RKO (cell line): ENCODE data around the gene DPP3.
A peak's percentile ranks its signal among the peaks of the same experiment; 100 is the strongest.
"Not testable (repeated sequence)": the region's sequence is repeated elsewhere in the genome, so short reads cannot be mapped to it uniquely, and the experiment has no call there.

Experiments
- DNase-seq: peaks from one replicate; pipeline ENCODE4 v3.0.0-alpha.2; 2016; ENCODE audit warnings: low spot score

The DPP3 gene, protein sequence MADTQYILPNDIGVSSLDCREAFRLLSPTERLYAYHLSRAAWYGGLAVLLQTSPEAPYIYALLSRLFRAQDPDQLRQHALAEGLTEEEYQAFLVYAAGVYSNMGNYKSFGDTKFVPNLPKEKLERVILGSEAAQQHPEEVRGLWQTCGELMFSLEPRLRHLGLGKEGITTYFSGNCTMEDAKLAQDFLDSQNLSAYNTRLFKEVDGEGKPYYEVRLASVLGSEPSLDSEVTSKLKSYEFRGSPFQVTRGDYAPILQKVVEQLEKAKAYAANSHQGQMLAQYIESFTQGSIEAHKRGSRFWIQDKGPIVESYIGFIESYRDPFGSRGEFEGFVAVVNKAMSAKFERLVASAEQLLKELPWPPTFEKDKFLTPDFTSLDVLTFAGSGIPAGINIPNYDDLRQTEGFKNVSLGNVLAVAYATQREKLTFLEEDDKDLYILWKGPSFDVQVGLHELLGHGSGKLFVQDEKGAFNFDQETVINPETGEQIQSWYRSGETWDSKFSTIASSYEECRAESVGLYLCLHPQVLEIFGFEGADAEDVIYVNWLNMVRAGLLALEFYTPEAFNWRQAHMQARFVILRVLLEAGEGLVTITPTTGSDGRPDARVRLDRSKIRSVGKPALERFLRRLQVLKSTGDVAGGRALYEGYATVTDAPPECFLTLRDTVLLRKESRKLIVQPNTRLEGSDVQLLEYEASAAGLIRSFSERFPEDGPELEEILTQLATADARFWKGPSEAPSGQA

DNA sequence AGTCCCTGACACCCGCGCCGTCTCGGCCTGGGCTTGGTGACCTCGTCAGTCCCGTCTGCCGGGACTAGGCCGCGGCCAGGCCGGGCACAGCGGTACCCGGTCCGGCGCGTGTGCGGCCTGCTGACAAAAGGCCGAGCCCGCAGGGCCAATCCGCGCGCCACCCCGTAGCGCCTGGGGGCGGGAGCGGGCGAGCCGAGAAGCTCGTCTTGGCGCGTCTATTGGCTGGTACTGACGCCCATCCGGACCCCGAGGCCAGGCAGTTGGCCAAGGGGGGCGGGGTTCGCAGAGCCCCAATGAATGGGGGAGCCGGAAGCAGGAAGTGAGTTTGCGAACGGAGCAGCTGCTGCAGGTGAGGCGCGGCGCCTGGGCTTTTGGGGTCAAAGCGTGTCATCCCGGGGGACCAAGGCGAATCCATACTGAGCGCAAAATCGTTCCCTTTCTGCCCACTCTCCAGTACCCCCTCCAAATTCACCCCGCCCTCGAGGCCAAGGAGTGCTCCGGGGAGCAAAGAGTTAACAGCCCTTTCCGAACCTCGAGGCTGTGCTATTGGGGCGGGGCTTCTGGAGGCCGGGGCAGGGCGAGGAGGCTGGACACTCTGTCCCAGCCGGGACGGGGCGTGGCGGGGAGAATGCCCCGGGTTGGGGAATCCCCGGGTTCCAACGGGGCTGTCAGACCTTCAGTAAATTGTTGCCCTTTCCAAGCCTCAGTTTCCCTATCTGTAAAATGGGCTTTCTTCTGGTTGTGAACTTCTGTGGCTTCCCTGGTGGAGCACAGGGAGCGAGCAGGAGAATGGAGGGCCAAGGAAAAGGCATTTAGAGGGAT, at the start of gene DPP3:
Gene DPP3 (plus strand): TSS at position 318 of the 822 bp plus-strand sequence. CDS start 1,767 bp downstream, outside the sequence.
- DNase-seq = peak; percentile 97

DNA sequence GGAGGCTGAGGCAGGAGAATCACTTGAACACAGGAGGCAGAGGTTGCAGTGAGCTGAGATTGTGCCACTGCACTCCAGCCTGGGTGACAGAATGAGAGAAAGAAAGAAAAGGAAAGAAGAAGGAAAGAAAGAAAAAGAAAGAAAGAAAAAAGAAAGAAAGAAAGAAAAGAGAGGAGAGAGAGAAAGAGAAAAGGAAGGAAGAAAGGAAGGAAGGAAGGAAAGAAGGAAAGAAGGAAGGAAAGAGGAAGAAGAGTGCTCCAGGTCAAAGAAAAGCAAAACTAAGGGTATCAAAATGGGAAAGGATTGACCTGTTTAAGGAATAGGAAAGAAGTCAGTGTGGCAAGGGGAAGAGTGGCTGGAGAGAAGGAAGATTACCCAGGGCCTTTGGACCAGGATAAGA, 48.9 kb upstream of the DPP3 start:
- DNase-seq = not testable (repeated sequence)

DNA sequence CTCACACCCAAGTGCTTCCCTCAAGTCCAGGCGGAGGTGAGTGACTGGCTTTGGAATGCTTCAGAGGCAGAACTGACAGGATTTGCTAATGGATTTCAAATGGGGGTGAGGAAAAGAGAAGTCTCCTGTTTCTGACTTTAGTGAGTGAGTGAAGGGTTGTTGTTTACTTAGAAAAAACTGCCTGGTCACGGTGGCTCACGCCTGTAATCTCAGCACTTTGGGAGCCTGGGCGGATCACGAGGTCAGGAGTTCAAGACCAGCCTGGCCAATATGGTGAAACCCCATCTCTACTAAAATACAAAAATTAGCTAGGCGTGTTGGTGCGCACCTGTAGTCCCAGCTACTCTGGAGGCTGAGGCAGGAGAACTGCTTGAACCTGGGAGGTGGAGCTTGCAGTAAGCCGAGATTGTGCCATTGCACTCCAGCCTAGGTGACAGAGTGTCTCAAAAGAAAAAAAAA, 48.3 kb upstream of the DPP3 start:
- DNase-seq = not testable (repeated sequence)

DNA sequence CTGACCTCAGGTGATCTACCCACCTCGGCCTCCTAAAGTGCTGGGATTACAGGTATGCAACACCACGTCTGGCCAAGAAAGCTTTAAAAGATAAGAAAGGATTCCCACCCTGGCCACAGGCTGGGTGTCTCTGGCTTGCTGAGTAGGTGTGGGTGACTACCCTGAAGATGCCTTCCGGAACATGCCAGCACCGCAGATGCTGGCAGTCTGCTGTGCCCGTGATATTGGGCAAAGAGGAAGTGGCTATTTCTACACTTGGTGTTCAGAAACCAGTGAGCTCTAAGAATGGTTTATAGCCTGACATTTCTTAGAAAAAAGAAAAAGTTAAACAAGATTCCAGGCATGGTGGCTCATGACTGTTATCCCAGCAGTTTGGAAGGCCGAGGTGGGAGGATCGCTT, 47.6 kb upstream of the DPP3 start:
- DNase-seq = no peak

DNA sequence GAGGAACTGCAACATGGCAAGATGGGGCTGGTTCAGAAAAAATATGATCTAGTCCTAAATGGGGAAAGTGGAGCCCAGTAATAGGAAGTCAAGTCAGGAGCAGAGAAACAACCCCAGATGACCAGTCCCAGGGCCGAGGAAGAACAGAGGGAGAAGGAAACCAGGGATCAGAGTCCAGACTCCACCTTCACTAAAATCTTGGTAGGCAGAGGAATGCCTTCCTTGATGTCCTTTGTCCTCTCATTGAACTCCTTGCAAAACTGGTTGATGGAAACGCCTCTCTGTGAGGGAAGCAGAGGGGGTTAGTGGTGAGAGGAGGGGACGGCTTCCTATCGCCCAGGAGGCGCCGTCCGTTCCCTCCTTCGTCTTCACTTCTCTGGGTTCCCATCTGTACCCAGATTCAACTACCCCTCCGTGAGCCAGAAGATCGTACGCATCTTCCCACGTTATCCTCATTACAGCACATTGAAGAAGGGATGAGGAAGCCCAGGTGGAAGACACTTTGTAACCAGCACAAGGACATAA, 42.2 kb upstream of the DPP3 start:
- DNase-seq = no peak

DNA sequence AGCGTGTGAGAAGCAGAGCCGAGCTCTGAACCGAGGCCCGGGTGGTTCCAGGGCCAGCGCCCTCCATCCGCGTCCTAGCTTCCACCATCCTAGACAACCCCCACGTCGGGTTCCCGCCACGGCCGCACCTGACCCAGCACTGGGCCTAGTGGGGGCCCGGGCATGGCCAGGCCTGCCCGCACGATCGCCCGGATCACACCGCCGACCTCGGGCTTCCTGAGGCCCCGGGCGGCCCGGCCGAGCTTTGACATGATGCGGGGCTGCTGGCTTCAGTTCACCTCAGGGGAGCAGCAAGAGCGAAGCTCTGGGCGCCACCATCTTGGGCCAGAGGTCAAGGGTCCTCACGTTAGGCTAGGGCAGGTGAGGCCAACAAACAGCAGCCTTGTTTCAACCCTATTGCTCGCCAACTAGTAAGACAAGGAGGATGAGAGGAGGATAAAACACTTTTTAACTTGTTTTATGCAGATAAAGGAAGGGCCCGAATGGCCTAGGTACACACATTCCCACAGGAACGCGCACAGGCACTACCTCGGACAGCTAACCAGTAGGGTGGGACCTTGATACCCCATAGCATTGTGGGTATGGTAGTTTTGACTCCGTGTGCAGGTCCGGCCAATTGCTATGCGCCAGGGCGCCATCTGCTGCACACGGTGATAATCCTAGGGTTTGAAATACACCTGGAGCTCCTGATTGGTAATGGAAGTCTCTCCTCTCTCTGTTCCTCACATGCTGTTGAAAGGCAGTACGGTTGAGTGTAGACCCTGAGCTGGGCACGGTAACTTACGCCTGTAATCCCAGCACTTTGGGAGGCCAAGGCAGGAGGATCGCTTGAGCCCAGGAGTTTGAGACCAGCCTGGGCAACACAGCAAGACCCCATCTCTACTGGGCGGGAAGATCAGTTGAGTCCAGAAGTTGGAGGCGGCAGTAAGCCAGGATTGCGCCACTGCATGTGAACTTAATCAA, 41.4 kb upstream of the DPP3 start, which contains the start of gene MRPL11:
Gene MRPL11 (minus strand): TSS at position 345 of the 963 bp plus-strand sequence. CDS start 94 bp downstream, at position 251.
- DNase-seq = peak; percentile 96

DNA sequence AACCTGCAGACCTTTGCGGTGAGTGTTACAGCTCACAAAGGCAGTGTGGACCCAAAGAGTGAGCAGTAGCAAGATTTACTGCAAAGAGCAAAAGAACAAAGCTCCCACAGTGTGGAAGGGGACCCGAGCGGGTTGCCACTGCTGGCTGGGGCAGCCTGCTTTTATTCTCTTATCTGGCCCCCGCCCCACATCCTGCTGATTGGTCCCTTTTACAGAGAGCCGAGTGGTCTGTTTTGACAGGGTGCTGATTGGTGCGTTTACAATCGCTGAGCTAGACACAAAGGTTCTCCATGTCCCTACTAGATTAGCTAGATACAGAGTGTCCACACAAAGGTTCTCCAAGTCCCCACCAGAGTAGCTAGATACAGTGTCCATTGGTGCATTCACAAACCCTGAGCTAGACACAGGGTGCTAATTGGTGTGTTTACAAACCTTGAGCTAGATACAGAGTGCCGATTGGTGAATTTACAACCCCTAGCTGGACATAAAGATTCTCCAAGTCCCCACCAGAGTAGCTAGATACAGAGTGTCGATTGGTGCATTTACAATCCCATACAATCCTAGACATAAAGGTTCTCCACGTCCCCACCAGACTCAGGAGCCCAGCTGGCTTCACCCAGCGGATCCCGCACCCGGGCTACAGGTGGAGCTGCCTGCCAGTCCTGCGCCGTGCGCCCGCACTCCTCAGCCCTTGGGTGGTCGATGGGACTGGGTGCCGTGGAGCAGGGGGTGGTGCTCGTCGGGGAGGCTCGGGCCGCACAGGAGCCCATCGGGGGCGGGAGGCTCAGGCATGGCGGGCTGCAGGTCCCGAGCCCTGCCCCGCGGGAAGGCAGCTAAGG, 39.9 kb upstream of the DPP3 start:
- DNase-seq = not testable (repeated sequence)

DNA sequence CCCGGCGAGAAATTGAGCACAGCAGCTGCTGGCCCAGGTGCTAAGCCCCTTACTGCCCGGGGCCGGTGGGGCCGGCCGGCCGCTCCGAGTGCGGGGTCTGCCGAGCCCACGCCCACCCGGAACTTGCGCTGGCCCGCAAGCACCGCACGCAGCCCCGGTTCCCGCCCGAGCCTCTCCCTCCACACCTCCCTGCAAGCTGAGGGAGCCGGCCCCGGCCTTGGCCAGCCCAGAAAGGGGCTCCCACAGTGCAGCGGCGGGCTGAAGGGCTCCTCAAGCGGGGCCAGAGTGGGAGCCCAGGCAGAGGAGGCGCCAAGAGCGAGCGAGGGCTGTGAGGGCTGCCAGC, 39.3 kb upstream of the DPP3 start:
- DNase-seq = not testable (repeated sequence)

DNA sequence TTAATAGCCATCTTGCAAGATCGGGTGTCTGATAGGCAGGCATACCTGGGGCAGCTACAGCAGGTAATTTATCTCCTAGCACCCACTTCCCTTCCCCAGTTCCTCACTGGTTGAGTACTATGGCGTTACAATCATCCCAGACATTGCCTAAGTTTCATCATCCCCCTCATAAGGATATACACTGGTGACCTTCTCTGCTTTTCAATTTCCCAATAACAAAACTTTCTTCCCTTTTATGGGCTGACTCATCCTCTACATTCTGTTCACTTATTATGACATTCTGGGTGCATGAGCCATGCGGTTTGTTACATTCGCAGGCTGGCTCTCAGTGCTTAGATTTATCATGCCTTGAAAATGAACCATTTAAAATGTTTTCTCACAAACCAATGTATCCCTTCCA, 36.6 kb upstream of the DPP3 start:
- peak; percentile 71 for DNase-seq

DNA sequence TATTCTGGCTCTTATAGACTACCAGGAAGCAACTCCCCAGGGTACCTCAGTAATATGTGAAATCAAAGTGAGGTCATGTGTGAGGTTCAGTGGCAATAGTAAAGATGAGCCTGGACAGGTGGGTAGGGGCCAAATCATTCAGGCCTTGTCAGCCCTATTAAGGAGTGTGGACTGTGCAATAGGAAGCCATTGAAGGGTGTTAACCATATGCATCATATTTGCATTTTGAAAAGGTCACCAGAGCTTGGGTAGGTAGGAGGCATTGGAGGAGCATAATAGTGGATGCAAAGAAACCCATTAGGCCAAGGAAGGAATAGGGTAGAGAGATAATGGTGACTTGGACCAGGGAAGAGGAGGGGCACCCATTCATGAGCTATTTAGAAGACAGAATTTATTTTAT, 33.2 kb upstream of the DPP3 start:
- no peak for DNase-seq

DNA sequence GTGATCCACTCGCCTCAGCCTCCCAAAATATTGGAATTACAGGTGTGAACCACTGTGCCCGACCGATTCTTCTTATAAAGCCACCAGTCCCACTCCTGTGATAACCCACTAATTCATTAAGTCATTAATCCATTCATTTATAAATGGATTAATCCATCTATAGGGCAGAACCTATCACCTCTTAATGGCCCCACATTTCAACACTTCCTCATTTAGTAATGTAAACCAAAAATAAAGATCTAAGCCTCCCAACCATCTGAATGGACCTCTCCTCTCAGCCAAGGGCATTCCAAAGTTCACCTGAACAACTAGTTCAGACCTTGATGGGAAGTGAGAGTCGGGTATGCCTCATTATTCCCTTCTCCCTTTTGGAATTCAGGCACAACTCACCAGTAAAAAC, 31.7 kb upstream of the DPP3 start:
- DNase-seq = no peak

DNA sequence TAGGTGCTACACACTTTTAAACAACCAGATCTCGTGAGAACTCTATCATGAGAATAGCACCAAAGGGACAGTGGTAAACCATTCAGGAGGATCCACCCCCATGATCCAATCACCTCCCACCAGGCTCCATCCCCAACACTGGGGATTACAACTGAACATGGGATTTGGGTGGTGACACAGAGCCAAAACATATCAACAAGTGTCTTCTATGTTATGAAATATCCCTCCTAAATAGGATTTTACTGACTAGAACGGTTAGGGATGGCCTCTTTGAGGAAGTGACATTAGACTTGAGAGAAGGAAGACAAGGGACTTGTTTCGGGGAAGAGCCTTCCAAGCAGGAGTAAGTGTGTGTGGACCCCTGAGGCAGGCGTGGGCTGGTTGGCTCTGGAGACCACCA, 29.7 kb upstream of the DPP3 start:
- no peak for DNase-seq

DNA sequence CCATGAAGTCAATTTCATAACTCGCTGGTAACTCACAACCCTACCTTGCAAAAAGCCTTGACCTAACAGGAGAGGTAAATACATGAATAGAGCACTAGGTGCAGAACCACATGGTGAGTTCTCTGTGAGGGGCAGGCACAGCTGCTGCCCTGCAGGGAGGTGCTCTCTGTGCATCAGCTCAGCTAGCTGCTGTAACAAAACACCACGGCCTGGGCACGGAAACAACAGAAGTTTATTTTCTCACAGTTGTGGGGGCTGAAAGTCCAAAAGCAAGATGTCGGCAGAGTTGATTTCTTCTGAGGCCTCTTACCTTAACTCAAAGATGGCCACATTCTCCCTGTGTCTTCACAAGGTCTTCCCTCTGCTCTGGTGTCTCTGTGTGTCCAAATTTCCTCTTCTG, 28.6 kb upstream of the DPP3 start:
- no peak for DNase-seq

DNA sequence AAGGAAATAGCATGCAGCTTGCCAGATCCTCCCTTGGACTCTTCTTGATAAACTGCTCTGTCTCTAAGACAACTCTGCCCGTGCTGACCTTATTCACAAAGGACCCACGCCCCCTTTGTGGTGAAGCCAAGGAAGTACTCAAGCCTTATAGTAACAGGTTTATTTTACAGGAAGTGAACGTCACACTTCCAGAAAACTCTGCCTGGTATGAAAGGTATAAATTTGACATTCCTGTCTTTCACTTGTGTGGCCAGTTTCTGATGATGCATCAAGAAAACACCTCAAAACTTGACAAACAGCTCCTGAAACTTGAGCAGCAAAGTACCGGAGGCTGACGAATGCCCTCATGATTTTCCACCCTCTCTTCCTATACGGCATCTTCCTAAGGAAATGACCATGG, 26.0 kb upstream of the DPP3 start:
- no peak for DNase-seq

DNA sequence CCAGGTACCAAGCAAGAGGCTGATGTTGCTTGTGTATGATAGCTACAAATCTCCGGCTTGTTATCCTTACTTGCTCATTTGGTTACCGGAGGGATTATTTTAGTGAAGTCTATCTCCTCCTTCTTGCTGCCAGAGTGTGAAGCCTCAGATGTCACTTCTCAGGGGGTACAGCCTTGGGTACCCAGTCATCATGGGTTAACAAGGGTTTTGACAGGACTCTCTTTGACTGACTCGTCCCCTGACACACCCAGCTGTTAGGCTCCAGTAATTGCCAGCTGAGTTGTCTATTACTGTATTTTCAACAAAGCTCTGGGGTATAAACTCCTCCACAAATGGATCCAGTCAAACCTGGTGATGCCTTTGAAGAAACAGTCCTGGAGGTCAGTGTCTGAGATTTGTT, 25.4 kb upstream of the DPP3 start:
- DNase-seq = no peak

DNA sequence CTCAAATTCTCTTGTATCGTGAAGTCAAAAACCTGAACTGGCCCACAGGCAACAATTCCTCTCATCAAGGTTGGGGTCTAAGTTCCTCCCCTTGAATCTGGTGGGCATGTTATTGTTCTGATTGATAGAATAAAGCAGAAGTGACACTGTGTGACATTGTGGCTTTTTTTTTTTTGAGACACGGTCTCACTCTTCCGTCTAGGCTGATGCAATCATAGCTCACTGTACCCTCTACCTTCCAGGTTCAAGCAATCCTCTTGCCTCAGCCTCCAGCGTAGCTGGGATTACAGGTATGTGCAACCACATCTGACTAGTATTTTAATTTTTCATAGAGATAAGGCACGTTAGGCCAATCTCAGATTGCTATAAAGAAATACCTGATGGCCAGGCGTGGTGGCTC, 22.4 kb upstream of the DPP3 start:
- no peak for DNase-seq

DNA sequence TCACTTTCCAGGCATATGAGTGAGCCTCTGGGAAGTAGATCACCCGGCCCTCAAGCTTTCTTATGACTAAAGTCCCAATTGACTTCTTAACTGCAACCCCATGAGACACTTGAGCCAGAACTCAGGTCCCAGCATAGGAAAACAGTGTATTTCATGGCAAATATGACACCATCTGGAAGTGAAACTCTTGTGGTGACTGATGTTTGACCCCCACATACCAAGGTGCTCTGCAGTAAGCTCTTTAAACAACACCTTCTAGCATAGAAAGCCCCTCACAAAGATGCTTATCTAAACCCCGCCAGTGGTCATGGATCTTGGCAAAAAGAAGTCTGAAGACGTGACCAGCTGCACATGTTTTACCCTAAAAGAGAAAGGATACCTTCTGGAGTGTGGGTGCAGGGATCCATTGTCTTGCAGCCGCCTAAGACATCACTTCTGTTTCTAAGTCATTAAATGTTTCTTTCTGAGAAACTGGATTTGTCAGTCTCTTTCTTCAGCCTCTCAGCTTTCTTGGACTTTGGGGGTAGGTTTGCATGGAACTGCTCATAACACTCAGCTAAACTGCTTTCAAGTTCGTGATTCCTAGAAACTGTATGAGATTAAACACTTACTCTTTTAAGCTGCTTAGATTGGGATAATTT, 21.0 kb upstream of the DPP3 start:
- no peak for DNase-seq

DNA sequence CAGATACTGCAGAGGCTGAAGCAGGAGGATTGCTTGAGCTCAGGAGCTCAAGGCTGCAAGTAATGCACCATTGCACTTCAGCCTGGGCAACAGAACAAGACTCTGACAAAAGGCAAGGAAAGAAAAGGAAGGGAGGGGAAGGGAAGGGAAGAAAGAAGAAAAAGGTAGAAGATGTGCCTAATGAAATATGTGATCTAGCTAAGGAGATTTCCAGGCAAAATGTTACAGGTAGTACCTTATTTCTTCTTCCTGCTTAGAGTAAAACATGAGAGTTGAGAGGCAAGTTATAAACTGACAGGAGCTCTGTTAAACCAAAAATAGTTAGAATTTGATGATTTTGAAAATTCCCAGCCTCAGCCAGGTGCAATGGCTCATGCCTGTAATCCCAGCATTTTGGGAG, 18.2 kb upstream of the DPP3 start:
- no peak for DNase-seq

DNA sequence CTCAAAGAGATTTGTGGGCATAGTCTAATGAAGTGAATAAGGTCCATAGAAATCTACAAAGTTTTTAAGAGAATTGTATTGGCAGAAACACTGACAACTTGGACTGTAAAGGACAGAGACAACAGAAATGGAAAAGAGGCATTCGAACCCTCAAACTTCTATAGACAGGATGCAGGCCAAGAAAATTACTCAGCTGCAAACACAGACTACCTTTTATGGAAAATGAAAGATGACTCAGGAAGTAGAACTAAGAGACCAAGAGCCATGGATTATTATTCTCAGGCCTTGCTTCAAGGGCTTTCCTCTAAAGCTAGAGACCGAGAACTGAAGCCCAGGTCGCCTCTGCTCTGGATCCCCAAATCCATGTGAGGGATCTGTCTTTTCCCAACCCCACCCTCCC, 17.3 kb upstream of the DPP3 start:
- DNase-seq = peak; percentile 38

DNA sequence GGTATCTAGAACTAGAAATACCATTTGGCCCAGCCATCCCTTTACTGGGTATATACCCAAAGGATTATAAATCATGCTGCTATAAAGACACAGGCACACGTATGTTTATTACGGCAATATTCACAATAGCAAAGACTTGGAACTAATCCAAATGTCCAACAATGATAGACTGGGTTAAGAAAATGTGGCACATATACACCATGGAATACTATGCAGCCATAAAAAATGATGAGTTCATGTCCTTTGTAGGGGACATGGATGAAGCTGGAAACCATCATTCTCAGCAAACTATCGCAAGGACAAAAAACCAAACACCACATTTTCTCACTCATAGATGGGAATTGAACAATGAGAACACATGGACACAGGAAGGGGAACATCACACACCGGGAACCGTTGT, 16.1 kb upstream of the DPP3 start:
- not testable (repeated sequence) for DNase-seq
